GM21619 (cell line): Measurements from ENCODE around the gene TMEM178A.

Source experiments
- ATAC-seq: cut with Tn5 transposase; IDR thresholded peaks from one replicate; pipeline ENCODE4 v1.9.1; 2021; ENCODE audit not compliant: unreplicated experiment

The TMEM178A gene

GRCh38 chr2:39673018-39673417, 7.3 kb downstream of the TMEM178A start:
- no peak for ATAC-seq

- ATAC-seq, result no peak
Measured at GRCh38 chr2:39676342-39676741, 10.6 kb downstream of the TMEM178A start.

GRCh38 chr2:39678170-39678569, 12.5 kb downstream of the TMEM178A start:
- ATAC-seq, result no peak

- ATAC-seq, result no peak
Measured at GRCh38 chr2:39679805-39680204, 14.1 kb downstream of the TMEM178A start.

GRCh38 chr2:39682066-39682692, 16.5 kb downstream of the TMEM178A start:
- ATAC-seq, result no peak

GRCh38 chr2:39683022-39683699, 17.4 kb downstream of the TMEM178A start:
- ATAC-seq, result no peak

- no peak for ATAC-seq
Measured at GRCh38 chr2:39684464-39684863, 18.7 kb downstream of the TMEM178A start.

GRCh38 chr2:39685126-39685525, 19.4 kb downstream of the TMEM178A start:
- ATAC-seq, result no peak

- ATAC-seq, result no peak
Measured at GRCh38 chr2:39686456-39686855, 20.7 kb downstream of the TMEM178A start.

GRCh38 chr2:39688181-39688580, 22.5 kb downstream of the TMEM178A start:
- no peak for ATAC-seq

GRCh38 chr2:39689272-39689841, 23.6 kb downstream of the TMEM178A start:
- ATAC-seq, result no peak

GRCh38 chr2:39689876-39690275, 24.2 kb downstream of the TMEM178A start:
- ATAC-seq, result no peak

- ATAC-seq, result no peak
Measured at GRCh38 chr2:39693245-39693644, 27.5 kb downstream of the TMEM178A start.

- no peak for ATAC-seq
Measured at GRCh38 chr2:39696101-39696553, 30.4 kb downstream of the TMEM178A start.

- no peak for ATAC-seq
Measured at GRCh38 chr2:39696838-39697237, 31.1 kb downstream of the TMEM178A start.

- ATAC-seq, result no peak
Measured at GRCh38 chr2:39697454-39697853, 31.7 kb downstream of the TMEM178A start.

GRCh38 chr2:39701137-39701536, 35.4 kb downstream of the TMEM178A start:
- no peak for ATAC-seq

- ATAC-seq, result no peak
Measured at GRCh38 chr2:39703181-39703872, 37.6 kb downstream of the TMEM178A start.

- ATAC-seq, result no peak
Measured at GRCh38 chr2:39704540-39704939, 38.8 kb downstream of the TMEM178A start.

- no peak for ATAC-seq
Measured at GRCh38 chr2:39705638-39706037, 39.9 kb downstream of the TMEM178A start.

GRCh38 chr2:39706312-39706711, 40.6 kb downstream of the TMEM178A start:
- no peak for ATAC-seq

GRCh38 chr2:39706945-39707344, 41.2 kb downstream of the TMEM178A start:
- no peak for ATAC-seq
